H1 (cell line): ENCODE measurements around the gene NDUFA8. TPM values are rescaled to one million over a fixed set of nuclear protein-coding genes. Genes with fewer than 3 reads are reported as not detected.

Source experiments
- HDAC6 ChIP-seq: IDR thresholded peaks from one replicate; pipeline ENCODE4 v1.7.1; 2012; ENCODE audit warnings: low read depth, mild to moderate bottlenecking, inconsistent platforms, low read length, moderate library complexity
- KDM5A ChIP-seq: fragments of 200-600 bp; IDR thresholded peaks from 2 replicates; pipeline ENCODE4 v1.7.1; 2012; ENCODE audit warnings: mild to moderate bottlenecking, low read length, inconsistent platforms, mixed read lengths
- POLR2AphosphoS5 ChIP-seq: IDR thresholded peaks from 2 replicates; pipeline ENCODE4 v1.6.1; 2011; ENCODE audit warnings: low read depth, low read length
- ZNF274 ChIP-seq: IDR thresholded peaks from 2 replicates; pipeline ENCODE4 v1.7.0; 2012; ENCODE audit warnings: low read length, borderline replicate concordance; ENCODE audit errors: extremely low read depth
- polyA plus RNA-seq, 7 experiments: library from polyadenylated mRNA; depleted of rRNA in 3 of 7; stranded (reverse) in 5 of 7; unstranded in 2 of 7; fragments of >200 nt in 5 of 7; fragments of 200-250 nt in 2 of 7; gene quantifications; 1 replicate in 5 of 7; 2 replicates in 1 of 7; 4 replicates in 1 of 7; pipeline versions ENCODE4 v1.2.1 to v1.2.3, GENCODE V29; 2011 to 2013; ENCODE audit warnings: missing spikeins in 2 of 7, mixed read lengths in 2 of 7
- total RNA-seq: library from RNA; stranded (reverse); fragmentation: NEBNext Ultra II Directional; extraction: Animal tissue kit (Norgen Biotek cat#: 25700); gene quantifications from 2 replicates; pipeline ENCODE4 v1.2.1, GENCODE V29; 2021

The NDUFA8 gene
- total and polyA plus RNA-seq, 2 of the 8 experiments (the other 6 are each of a cell fraction or from before 2014, with no cell fraction given), result 61.0 to 73.8 TPM

GRCh38 chr9:122113574-122113973 is 46.0 kb downstream of the NDUFA8 start (continued):
- TF ChIP-seq HDAC6, result no peak
- TF ChIP-seq KDM5A, result no peak
- TF ChIP-seq ZNF274, result no peak
- no peak for TF ChIP-seq POLR2AphosphoS5
